Mesothelial cell of epicardium (in vitro differentiated cells): ENCODE measurements around the gene ADAMTS17. TPM values are rescaled to one million over a fixed set of nuclear protein-coding genes. Genes with fewer than 3 reads are reported as not detected.

Experiments
- DNase-seq, 2 experiments: peaks; one replicate each; pipeline ENCODE4 v3.0.0; 2021; ENCODE audit warnings: low spot score in 2 of 2; ENCODE audit not compliant: unreplicated experiment in 2 of 2
- H3K27ac Mint-ChIP-seq: 2 replicates; pipeline ENCODE4 v1.8.0; 2021; ENCODE audit warnings: mixed read lengths
- H3K27me3 Mint-ChIP-seq: 2 replicates; pipeline ENCODE4 v1.8.0; 2021; ENCODE audit warnings: low read depth, mixed read lengths
- H3K36me3 Mint-ChIP-seq: 2 replicates; pipeline ENCODE4 v1.8.0; 2021; ENCODE audit warnings: mixed read lengths
- H3K4me1 Mint-ChIP-seq: 2 replicates; pipeline ENCODE4 v1.8.0; 2021; ENCODE audit warnings: mixed read lengths
- H3K4me3 Mint-ChIP-seq: 2 replicates; pipeline ENCODE4 v1.8.0; 2021; ENCODE audit warnings: mild to moderate bottlenecking, moderate library complexity, mixed read lengths
- H3K9me3 Mint-ChIP-seq: 2 replicates; pipeline ENCODE4 v1.8.0; 2021; ENCODE audit warnings: mixed read lengths
- CTCF ChIP-seq: fragments of 200-600 bp; sonication (generic); IDR thresholded peaks from one replicate; pipeline ENCODE4 v1.5.0; 2021; ENCODE audit warnings: antibody characterized with exemption; ENCODE audit not compliant: unreplicated experiment
- total RNA-seq: library from RNA; stranded (reverse); gene quantifications from 3 replicates; pipeline ENCODE4 v1.2.1, GENCODE V29; 2021

Gene ADAMTS17
- total RNA-seq, 1 donor from 2014 or later: 39.4 TPM

- Mint-ChIP-seq H3K4me3 (no peak overlapping the region), H3K27ac (no peak overlapping the region), H3K9me3 (peaks cover 6% of the 10 kb centered on the region), H3K27me3 (no peaks in the 10 kb centered on the region), H3K4me1 (no peaks in the 10 kb centered on the region), H3K36me3 (peaks cover 22% of the 10 kb centered on the region)
- DNase-seq: no peak
- no peak for TF ChIP-seq CTCF
Measured at GRCh38 chr15:100263031-100263430, 78.7 kb downstream of the ADAMTS17 start.

- Mint-ChIP-seq H3K27ac (no peak overlapping the region), H3K36me3 (peaks cover 27% of the 10 kb centered on the region), H3K4me1 (no peaks in the 10 kb centered on the region), H3K4me3 (no peak overlapping the region), H3K9me3 (peaks cover 8% of the 10 kb centered on the region), H3K27me3 (no peaks in the 10 kb centered on the region)
- TF ChIP-seq CTCF: no peak
- no peak for DNase-seq
Measured at GRCh38 chr15:100261302-100262240, 80.2 kb downstream of the ADAMTS17 start.

GRCh38 chr15:100259266-100259665, 82.5 kb downstream of the ADAMTS17 start:
- H3K27me3 Mint-ChIP-seq: no peaks in the 10 kb centered on the region
- DNase-seq: no peak
- no peak overlapping the region for H3K4me3 Mint-ChIP-seq
- no peak for TF ChIP-seq CTCF
- H3K36me3 Mint-ChIP-seq: peaks cover 34% of the 10 kb centered on the region
- H3K4me1 Mint-ChIP-seq: no peaks in the 10 kb centered on the region
- H3K9me3 Mint-ChIP-seq: peaks cover 8% of the 10 kb centered on the region
- no peak overlapping the region for H3K27ac Mint-ChIP-seq

GRCh38 chr15:100256970-100257650, 84.7 kb downstream of the ADAMTS17 start:
- H3K4me3 Mint-ChIP-seq: no peak overlapping the region
- no peaks in the 10 kb centered on the region for H3K4me1 Mint-ChIP-seq
- no peak overlapping the region for H3K27ac Mint-ChIP-seq
- peaks cover 34% of the 10 kb centered on the region for H3K36me3 Mint-ChIP-seq
- no peak for DNase-seq
- no peaks in the 10 kb centered on the region for H3K27me3 Mint-ChIP-seq
- peaks cover 8% of the 10 kb centered on the region for H3K9me3 Mint-ChIP-seq
- TF ChIP-seq CTCF: no peak

- Mint-ChIP-seq H3K36me3 (peaks cover 36% of the 10 kb centered on the region), H3K27ac (no peak overlapping the region), H3K27me3 (no peaks in the 10 kb centered on the region), H3K4me1 (no peaks in the 10 kb centered on the region), H3K4me3 (no peak overlapping the region), H3K9me3 (peaks cover 8% of the 10 kb centered on the region)
- no peak for TF ChIP-seq CTCF
- peak in 1 of 2 experiments; percentile 29 for DNase-seq
Measured at GRCh38 chr15:100256101-100256969, 85.4 kb downstream of the ADAMTS17 start.
